Measurements from ENCODE around the gene TPSG1.
"Not testable (repeated sequence)": the region's sequence is repeated elsewhere in the genome, so short reads cannot be mapped to it uniquely, and the experiment has no call there.

Gene TPSG1

DNA sequence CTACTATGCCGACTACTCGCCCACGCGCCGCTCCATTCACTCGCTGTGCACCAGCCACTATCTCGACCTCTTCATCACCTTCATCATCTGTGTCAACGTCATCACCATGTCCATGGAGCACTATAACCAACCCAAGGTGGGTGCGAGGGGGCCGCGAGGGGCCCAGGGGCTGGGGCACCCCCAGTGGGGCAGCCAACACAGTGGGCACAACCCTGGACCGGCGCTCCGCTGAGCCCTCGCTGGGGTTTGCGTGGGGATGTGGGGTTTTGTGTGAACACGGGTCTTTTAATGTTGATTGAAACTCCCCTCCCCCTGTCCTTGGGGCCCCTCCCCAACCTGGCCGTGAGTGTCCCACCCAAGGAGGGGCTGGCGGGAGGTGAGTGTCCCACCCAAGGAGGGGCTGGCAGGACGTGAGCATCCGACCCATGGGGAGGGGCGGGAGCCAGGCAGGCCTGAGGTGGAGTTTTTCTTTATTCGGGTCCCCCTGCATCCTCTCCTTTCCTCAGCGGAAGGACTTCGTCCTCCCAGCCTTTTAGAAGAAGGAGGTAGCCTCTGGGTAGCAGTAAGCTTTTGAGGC lies 11.2 kb downstream of the TPSG1 start:
- no peak for DNase-seq

DNA sequence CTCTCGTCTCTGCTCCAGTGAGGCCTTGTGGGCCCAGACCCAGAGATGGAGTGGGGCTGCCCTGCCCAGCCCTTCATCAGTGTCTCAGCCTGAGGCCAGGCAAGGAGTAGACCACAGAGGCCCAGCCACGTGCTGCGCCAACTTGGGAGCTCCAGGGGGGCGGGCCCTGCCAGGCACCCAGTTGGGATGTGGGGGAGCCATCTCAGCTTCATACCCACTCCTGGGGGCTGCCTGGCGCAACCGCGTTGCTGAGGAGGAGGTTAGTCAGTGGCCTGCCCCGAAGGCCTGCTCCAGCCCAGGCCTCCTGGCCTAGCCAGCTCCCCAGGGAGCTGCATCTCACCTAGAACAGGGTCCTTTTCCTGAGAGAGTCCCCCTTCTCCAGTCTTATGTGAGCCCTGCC lies 11.8 kb downstream of the TPSG1 start:
- DNase-seq = no peak

DNA sequence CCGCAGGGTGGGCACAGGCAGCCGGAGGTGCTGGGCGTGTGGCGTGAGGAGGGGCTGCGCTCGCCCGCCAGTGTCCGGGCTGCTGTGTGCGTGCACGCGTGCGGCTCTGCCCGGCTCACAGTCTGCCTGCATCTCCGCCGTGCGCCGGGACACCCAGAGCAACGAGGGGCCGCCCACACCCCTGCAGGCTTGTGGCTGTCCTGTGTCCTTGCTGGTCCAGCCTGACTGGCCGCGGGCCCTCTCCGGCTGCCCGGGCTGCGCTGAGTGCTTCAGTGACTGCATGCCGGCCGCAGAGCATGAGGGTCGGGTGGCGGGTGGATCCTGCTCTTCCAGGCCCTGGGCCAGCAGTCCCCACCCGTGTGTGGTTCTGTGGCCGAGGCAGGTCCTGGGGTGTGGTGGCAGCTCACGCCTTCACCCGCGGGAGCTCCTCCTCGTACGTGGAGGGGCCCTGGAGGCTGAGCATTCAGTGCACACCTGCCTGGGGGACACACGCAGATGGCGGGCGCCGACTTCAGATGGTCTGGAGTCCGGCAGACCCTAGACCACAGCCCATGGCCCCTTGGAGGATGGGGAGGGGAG lies 12.4 kb downstream of the TPSG1 start:
- no peak for DNase-seq

DNA sequence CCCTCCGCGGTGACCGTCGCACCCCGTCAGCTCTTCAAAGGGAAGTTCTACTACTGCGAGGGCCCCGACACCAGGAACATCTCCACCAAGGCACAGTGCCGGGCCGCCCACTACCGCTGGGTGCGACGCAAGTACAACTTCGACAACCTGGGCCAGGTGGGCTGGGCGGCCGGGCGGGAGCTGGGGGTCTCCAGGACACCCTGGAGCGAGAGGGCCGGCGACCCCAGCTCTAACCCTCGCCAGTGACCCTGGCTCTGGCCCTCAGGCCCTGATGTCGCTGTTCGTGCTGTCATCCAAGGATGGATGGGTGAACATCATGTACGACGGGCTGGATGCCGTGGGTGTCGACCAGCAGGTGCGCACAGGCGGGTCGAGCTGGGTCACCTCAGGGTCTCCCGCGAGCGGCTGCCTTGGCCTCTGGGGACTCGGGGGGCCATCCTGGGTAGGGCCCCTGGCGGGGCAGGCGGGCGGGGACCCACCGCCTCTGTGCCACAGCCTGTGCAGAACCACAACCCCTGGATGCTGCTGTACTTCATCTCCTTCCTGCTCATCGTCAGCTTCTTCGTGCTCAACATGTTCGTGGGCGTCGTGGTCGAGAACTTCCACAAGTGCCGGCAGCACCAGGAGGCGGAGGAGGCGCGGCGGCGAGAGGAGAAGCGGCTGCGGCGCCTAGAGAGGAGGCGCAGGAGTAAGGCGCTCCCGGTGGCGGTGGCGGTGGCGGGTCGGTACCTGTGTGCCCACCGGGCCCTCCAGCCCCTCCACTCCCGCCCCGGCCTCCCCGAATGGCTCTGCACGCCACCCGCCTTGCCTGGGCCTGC lies 13.4 kb downstream of the TPSG1 start:
- DNase-seq = no peak

DNA sequence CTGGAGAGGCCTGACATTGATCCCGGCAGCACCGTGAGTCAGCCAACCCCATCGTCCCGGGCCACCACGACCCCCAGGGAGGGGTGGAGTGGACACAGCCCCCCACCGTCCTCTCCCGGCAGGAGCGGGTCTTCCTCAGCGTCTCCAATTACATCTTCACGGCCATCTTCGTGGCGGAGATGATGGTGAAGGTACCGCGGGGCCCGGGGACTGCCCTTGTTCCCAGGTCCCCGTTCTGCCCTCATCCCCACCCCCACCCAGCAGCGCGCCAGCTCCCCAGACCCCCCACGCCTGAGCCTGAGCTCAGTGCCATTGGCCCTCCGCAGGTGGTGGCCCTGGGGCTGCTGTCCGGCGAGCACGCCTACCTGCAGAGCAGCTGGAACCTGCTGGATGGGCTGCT lies 14.6 kb downstream of the TPSG1 start:
- no peak for DNase-seq

DNA sequence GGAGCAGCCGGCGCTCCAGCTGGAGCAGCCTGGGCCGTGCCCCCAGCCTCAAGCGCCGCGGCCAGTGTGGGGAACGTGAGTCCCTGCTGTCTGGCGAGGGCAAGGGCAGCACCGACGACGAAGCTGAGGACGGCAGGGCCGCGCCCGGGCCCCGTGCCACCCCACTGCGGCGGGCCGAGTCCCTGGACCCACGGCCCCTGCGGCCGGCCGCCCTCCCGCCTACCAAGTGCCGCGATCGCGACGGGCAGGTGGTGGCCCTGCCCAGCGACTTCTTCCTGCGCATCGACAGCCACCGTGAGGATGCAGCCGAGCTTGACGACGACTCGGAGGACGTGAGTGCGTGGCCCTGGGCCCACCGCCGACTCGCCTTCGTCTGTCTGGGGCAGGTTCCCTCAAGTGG lies 16.0 kb downstream of the TPSG1 start:
- no peak for DNase-seq

DNA sequence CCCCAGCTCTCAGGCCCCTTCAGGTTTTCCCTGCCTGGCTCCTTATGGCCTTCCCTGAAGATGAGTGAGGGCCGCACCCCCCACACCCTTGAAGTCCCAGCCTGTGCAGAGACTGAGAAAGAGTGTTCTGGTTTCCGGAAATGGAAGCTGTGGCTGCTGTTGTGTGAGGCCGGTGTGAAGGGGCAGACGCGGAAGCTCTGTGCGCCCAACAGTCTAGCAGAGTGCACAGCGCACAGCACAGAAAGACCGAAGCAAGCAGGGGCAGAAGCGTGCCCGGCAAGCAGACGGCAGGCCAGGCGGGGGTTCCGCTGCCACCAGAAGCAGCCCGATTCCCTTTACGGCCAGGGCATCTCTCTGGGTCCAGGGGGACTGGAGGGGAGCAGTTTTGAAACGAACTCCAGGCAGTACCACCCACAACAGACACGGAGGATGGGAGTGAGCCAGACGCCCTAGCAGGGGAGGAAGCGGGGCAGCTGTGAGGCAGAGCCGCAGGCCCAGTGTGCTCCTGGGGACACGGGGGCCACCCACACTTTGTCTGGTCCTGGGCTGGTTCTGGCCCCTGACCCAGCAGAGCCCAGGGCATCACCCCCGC lies 16.7 kb downstream of the TPSG1 start:
- DNase-seq = no peak

DNA sequence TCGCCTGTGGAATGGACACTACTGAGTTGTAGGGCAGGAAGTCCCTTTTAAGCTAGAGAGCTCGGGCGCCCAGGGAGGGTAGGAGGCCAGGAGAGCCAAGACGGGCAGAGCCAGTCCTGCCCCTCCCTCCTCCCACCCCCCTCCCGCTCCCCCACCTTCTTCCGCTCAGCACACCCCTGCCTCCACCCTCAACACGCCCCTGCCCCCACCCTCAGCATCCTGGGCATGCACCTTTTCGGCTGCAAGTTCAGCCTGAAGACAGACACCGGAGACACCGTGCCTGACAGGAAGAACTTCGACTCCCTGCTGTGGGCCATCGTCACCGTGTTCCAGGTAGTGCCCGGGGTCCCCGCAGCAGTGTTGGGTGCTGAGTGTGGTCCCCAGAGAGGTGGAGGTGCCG lies 18.3 kb downstream of the TPSG1 start:
- DNase-seq = no peak

DNA sequence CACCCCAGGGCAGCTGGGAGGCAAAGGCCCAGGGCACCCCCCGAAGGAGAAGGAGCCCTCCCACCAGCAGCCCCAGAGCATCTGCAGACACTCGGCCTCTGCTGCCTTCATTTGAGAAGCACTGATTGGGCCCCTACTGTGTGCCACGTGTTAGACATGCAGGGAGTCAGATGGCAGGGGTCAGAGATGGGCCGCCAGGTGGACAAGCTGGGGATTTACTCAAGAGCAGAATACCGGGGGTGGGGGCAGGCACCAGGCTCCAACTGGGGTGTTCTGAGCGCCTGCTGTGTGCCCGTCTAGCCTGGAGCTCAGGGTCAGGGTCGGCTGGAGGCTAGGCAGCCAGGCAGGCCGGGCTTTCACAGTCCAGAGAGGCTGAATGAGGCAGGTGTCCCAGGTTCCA lies 18.7 kb downstream of the TPSG1 start:
- no peak for DNase-seq

DNA sequence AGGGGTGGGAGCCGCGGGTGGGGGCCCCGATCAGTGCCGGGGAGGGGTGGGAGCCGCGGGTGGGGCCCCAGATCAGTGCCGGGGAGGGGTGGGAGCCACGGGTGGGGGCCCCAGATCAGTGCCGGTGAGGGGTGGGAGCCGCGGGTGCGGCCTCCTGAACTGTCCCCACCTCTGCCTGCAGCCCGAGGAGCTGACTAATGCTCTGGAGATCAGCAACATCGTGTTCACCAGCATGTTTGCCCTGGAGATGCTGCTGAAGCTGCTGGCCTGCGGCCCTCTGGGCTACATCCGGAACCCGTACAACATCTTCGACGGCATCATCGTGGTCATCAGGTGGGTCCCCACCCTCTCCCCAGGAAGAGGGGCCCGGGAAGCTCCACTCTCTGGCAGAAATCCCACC lies 20.1 kb downstream of the TPSG1 start:
- DNase-seq = no peak

DNA sequence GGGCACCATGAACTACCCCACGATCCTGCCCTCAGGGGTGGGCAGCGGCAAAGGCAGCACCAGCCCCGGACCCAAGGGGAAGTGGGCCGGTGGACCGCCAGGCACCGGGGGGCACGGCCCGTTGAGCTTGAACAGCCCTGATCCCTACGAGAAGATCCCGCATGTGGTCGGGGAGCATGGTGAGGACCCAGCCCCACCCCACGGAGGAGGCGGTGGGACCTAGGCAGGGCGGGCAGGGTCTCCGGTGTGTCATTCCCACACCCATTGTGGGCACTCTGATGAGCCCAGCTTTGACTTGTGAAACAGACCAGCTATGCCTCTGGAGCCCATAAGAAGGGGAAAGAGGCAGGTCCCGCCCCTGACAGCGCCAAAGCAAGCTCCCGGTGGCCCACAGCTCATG lies 22.8 kb downstream of the TPSG1 start:
- DNase-seq = no peak

DNA sequence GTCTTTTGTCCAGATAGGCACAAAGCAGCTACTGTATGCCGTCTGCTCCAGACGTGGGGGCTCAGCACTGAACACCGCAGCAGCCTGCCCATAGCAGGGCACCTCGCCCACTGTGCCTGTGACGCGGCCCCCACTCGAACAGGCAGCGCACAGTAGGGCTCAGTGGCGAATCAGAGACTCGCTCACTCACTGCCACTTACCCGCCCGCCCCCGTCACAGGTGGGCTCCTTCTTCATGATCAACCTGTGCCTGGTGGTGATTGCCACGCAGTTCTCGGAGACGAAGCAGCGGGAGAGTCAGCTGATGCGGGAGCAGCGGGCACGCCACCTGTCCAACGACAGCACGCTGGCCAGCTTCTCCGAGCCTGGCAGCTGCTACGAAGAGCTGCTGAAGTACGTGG lies 23.6 kb downstream of the TPSG1 start:
- DNase-seq = no peak

DNA sequence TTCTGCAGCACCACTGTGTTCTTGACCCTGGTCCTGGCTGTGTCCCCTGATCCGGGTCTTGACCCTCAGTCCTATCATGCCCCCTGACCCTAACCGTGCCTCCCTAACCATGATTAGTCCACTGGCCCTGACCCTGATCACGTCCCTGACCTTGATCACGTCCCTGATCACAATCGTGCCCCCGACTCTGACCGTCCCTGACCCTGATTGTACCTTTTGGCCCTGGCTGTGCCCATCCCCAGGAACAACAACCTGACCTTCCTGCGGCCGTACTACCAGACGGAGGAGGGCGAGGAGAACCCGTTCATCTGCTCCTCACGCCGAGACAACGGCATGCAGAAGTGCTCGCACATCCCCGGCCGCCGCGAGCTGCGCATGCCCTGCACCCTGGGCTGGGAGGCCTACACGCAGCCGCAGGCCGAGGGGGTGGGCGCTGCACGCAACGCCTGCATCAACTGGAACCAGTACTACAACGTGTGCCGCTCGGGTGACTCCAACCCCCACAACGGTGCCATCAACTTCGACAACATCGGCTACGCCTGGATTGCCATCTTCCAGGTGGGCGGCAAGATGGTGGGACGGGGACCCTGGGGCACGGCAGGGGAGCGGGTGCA lies 24.9 kb downstream of the TPSG1 start:
- DNase-seq = no peak

DNA sequence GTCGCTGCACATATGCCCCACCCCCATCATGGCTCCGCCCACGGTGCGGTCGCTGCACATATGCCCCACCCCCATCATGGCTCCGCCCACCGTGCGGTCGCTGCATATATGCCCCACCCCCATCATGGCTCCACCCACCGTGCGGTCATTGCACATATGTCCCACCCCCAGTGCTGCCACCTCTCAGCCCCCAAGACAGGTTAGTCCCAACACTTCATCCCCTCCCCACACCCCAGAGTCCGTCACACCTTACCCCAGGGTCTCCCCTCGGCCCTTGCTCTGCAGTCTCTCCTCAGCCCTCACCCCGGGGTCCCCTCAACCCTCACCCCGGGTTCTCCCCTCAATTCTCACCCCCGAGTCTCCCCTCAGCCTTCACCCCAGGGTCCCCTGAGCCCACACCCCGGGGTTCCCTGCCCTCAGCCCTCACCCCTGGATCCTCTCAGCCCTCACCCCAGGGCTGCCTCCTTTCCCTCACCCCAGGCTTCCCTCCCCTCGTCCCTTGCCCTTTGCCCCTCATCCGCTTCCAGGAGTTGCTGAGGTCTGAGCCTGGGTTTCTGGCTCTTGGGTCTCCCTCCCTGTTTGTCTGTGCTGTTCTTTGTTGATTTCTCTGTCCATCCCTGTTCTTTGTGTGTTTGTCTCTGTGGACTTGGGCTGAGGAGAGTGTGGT lies 25.6 kb downstream of the TPSG1 start:
- no peak for DNase-seq

DNA sequence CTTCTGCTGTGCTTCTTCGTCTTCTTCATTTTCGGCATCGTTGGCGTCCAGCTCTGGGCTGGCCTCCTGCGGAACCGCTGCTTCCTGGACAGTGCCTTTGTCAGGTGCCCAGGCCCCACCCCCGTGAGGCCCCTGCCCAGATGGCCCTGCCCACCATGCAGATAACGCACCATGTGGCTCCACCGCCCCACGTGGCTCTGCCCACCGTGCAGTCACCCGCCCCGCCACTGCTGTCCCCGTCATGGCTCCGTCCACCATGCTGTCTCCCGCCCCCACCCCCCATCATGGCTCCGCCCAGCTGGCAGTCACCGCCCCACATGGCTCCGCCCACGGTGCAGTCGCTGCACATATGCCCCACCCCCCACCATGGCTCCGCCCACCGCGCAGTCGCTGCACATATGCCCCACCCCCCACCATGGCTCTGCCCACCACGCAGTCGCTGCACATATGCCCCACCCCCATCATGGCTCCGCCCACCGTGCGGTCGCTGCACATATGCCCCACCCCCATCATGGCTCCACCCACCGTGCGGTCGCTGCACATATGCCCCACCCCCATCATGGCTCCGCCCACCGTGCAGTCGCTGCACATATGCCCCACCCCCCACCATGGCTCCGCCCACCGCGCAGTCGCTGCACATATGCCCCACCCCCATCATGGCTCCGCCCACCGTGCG lies 26.3 kb downstream of the TPSG1 start:
- DNase-seq = not testable (repeated sequence)

DNA sequence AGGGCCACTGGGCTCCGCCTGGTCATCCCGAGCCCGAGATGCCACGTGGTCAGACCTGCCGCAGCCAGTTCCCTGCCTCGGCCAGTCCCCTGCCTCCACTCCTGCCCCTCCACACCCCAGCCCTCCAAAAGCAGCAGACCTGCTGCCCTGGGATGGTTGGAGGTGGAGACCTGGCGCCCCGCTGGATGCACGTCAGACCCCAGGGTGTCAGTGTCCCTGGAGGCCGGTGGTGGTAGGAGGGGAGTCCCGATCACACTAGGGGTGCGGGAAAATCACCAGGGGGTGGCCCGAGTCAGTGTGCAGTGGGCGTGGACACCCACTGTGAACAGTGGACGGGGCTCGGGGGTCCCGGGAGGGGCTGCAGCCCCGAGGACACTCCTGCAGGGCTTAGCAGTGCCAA lies 26.9 kb downstream of the TPSG1 start:
- no peak for DNase-seq

DNA sequence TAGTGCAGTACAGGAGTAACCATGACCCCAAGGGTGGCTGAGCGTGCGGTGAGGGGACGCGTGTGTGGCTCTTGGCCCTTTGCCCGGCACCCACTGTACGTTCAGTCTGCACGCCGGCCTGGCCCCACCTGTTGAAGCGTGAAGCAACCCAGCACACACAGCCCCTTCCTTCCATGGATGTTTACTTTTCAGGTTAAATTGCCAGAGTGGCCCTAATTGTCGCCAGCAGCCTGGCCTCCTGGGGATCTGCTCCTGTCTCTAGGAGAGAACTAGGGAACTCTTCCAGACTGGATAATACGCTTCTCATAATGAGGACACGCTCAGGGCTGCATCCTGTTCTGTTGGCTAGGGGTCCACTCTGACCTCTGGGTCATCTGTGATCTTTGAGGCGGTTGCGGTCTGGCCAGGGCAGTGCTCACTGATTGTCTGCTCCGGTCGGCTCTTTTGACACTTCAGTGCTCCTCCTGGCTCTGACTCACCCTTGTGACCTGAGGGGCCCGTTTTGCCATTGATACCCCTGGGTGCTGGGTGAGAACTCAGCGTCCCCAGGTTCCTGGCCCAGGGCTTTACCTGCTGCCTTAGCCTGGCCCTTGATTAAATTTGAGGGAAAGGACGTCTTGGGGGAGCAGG lies 27.7 kb downstream of the TPSG1 start:
- DNase-seq = no peak

DNA sequence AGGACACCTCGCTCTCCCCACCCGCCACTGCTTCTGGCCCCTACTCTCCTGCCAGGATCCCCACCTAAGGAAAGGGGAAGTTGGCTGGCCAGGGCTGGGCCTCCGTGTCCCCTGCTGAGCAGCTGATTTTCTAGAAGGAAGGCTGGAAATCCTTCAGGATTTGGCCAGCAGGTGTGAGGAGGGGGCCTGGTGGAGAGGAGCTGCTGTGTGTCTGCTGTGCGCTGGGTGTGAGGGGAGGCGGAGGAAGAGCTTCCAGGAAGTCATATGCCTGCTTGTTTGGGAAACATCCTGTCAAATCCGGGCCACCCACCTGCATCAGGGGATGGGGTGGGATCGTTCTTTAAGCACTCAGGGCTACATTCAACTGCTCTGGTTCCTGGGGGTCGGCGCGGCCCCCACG lies 28.6 kb downstream of the TPSG1 start:
- no peak for DNase-seq

DNA sequence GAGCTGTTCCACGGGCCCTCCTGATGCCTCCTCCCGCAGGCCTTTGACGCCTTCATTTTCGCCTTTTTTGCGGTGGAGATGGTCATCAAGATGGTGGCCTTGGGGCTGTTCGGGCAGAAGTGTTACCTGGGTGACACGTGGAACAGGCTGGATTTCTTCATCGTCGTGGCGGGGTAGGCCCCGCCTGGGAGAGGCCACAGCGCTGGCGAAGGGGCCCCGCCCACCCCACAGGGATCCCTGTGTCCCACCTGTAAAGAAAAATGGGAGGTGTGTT lies 29.7 kb downstream of the TPSG1 start:
- DNase-seq = no peak

DNA sequence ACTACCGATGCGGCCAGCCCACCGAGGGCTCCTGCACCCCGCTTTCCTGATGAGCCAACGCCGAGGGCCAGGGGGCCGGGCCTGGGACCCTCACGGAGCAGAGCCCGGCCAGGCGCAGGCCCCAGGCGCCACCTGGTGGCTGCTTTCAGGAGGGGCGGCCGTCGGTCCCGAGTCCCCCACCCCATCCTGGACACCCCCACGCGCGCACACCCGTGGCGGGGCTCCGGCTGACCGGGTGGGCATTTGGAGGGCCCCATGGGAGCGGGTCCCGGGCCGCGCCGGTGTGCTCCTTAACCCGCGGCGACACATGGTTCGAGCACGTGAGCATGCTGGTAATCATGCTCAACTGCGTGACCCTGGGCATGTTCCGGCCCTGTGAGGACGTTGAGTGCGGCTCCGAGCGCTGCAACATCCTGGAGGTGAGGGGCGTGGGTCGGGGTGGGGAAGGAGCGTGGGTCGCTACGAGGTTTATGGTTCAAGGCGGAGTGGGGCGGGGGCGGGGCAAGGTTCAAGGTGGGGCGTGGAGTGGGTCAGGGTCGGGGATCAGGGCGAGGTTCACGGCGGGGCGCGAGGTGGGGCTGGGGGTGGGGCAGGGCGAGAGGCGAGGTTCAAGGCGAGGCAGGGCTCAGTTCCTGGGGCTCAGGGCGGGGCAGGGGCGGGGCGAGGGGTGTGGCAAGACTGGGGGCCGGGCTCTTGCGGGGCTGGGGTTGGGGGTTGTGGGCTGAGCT lies 30.2 kb downstream of the TPSG1 start:
- no peak for DNase-seq

DNA sequence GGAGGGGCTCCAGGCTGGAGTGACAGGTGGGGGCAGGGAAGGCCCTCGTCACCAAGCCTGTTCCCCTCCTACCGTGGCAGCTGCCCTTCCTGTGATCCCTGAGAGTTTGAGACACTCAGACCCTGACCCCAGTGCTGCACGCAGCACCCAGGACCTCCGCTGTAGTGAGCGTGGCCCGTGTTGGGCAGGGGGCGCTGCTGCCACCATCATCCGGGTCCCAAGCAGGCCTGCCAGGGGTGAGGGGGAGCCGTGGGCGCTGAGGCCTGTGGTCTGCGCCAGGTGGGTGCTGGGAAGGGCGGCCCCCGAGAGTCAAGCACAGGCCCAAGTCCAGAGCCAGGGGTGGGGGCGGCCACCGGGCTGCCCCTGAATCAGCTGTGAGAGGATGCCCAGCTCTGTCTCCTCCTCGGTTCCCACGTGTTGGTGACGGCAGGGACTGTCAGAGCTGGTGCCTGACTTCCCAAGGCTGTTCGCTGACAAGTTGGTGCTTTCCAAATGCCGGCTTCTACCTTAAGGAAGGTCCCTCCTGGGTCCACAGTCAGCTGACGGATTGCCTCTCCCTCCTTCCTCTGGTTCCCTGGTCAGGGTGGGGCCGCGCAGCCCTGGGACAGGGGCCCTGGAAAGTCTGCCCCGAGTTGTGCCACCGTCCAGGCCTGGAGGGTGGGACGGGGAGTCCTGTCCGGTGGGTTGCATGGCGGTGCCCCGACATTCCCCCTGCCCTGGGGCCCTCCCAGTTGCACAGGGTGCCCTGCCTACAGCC lies 31.1 kb downstream of the TPSG1 start:
- DNase-seq = no peak
